Panc1 (cell line): ENCODE data around the gene ZNF664. TPM values are rescaled to one million over a fixed set of nuclear protein-coding genes. Genes with fewer than 3 reads are reported as not detected.

ENCODE experiments used
- ATAC-seq: fragments of 200-7000 bp; cut with Tn5 transposase; 2 replicates; pipeline ENCODE4 v1.9.1; 2020; ENCODE audit warnings: mild to moderate bottlenecking, moderate library complexity
- BruUV-seq: library from RNA; stranded (reverse); fragments of 400-500 nt; replicated peaks from 2 replicates; lab custom pipeline; 2021; lab: Mats Ljungman, UMichigan
- CTCF ChIA-PET: fragments of 300-600 bp; sonication (Branson Sonifier 250); formaldehyde crosslinking; loops from one replicate; lab custom pipeline; 2022; ENCODE audit warnings: antibody characterized with exemption; lab: Charles Lee
- POLR2A ChIA-PET: fragments of 300-600 bp; sonication (Branson Sonifier 250); formaldehyde crosslinking; loops from one replicate; lab custom pipeline; 2022; ENCODE audit warnings: antibody characterized with exemption; lab: Charles Lee
- DNase-seq: peaks from one replicate; pipeline ENCODE4 v3.0.0-alpha.2; 2010; ENCODE audit warnings: low read depth, low spot score
- H3K27ac ChIP-seq: 2 replicates; pipeline ENCODE4 v1.5.1; 2011; ENCODE audit warnings: mild to moderate bottlenecking, low read length, inconsistent platforms
- H3K27me3 ChIP-seq: fragments of 200-500 bp; sonication (Bioruptor generic); 2 replicates; pipeline ENCODE4 v1.6.0; 2014; ENCODE audit warnings: low read length, inconsistent platforms; ENCODE audit not compliant: control insufficient read depth, insufficient read depth
- H3K36me3 ChIP-seq: fragments of 200-500 bp; sonication (Bioruptor generic); 2 replicates; pipeline ENCODE4 v1.5.1; 2014; ENCODE audit warnings: inconsistent platforms, mild to moderate bottlenecking, low read length, moderate library complexity; ENCODE audit not compliant: control insufficient read depth, insufficient read depth
- H3K4me1 ChIP-seq: 2 replicates; pipeline ENCODE4 v1.5.1; 2011; ENCODE audit warnings: inconsistent platforms, mild to moderate bottlenecking, low read length, moderate library complexity; ENCODE audit not compliant: control insufficient read depth, insufficient read depth
- H3K4me3 ChIP-seq, 2 experiments: 2 replicates each; pipeline ENCODE4 v1.5.1; 2011 to 2012; ENCODE audit warnings: low read depth in 2 of 2, low read length in 2 of 2, mild to moderate bottlenecking in 2 of 2, inconsistent platforms in 1 of 2, moderate library complexity in 1 of 2
- H3K9me3 ChIP-seq: fragments of 200-500 bp; sonication (Bioruptor generic); 2 replicates; pipeline ENCODE4 v1.5.1; 2014; ENCODE audit warnings: low read depth, mild to moderate bottlenecking, inconsistent platforms, low read length, moderate library complexity; ENCODE audit not compliant: control insufficient read depth, insufficient read depth
- CTCF ChIP-seq: fragments of 450-650 bp; IDR thresholded peaks from 2 replicates; pipeline ENCODE4 v1.5.1; 2017; ENCODE audit warnings: mild to moderate bottlenecking
- POLR2AphosphoS5 ChIP-seq: IDR thresholded peaks from 2 replicates; pipeline ENCODE4 v1.6.1; 2012; ENCODE audit warnings: mild to moderate bottlenecking, low read depth, low read length, moderate library complexity
- REST ChIP-seq, 2 experiments: IDR thresholded peaks; 2 replicates each; pipeline ENCODE4 v1.6.1; 2011 to 2012; ENCODE audit warnings: low read depth in 2 of 2, control low read depth in 1 of 2, low read length in 1 of 2, mild to moderate bottlenecking in 1 of 2, moderate library complexity in 1 of 2; ENCODE audit not compliant: insufficient read depth in 1 of 2
- SIN3A ChIP-seq: IDR thresholded peaks from 2 replicates; pipeline ENCODE4 v1.6.1; 2012; ENCODE audit warnings: low read depth, mild to moderate bottlenecking, low read length, moderate library complexity, borderline replicate concordance; ENCODE audit not compliant: insufficient read depth
- TCF7L2 ChIP-seq: IDR thresholded peaks from 2 replicates; pipeline ENCODE4 v1.6.1; 2011; ENCODE audit warnings: mild to moderate bottlenecking, low read depth, low read length, inconsistent platforms
- in situ Hi-C: cut with HindIII; loops from 2 replicates; pipeline ENCODE4 v1.10.0; 2016; ENCODE audit warnings: low sequenced_read_pairs, low pct_unique_long_range_greater_than_20kb
- intact Hi-C: fragments of 100-400 bp; cut with micrococcal nuclease; formaldehyde crosslinking; loops from one replicate; pipeline ENCODE4 v1.10.0; 2022; ENCODE audit not compliant: unreplicated experiment
- total RNA-seq: library from RNA; stranded (reverse); gene quantifications from one replicate; pipeline ENCODE4 v1.2.1, GENCODE V29; 2021; ENCODE audit not compliant: unreplicated experiment

Gene ZNF664
- total RNA-seq, 1 experiment from 2014 or later: 115 TPM

DNA sequence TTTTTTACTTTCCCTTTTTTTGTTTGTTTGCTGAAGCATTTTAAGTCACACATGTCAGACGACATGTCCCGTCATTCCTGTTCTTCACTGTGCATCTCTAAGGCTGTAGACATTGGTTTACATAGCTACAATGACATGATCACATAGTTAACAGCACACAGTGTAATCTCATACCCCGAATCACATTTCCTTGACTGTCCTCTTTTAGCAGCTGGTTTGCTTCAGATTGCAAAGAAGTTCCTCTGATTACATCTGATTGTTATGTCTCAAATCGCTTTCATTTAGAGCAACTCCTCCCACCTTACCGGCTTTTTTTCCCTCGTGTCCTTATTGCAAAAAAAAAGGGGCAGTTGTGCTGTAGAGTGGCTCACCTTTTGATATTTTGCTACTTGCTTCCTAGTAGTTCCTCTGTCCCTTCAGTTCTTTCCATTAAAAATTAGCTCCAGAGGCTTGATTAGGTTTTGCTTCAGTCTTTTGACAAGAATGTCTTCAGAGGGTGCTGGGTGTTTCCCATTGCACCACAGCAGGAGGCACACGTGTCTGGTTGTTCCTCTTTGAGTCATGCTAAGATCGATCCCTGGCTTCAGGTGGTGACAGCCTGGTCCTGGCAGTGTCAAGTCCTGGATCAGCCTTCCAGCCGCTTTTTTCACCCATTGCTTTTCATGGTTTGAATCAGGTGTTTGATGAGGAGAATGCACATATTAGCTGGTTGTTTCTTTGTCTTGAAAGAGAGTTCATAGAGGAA is 35.0 kb downstream of the ZNF664 start:
- CTCF ChIA-PET: no interaction called here
- no peaks in the 10 kb centered on the region for H3K4me1 ChIP-seq
- H3K27ac ChIP-seq: no peak overlapping the region
- BruUV-seq: no TSS peak
- no peaks in the 10 kb centered on the region for H3K9me3 ChIP-seq
- ATAC-seq (no peak), DNase-seq (no peak)
- H3K27me3 ChIP-seq: no peaks in the 10 kb centered on the region
- intact Hi-C loops: no loop called here
- no peak overlapping the region for H3K4me3 ChIP-seq
- no peak for TF ChIP-seq CTCF
- TF ChIP-seq REST (IDR thresholded peaks at IDR 0.05; ENCODE audit: insufficient read depth in 1 of 2, low read depth in 2 of 2, low read length in 1 of 2): no peak
- no peak for TF ChIP-seq POLR2AphosphoS5
- no peak for TF ChIP-seq TCF7L2
- no peak for TF ChIP-seq SIN3A
- peaks cover 24% of the 10 kb centered on the region for H3K36me3 ChIP-seq
- in situ Hi-C loops: no loop called here
- POLR2A ChIA-PET: no interaction called here

- intact Hi-C loops (no loop called here), in situ Hi-C loops (no loop called here)
- Histone ChIP-seq H3K4me3 (no peak overlapping the region), H3K27ac (no peak overlapping the region), H3K4me1 (no peaks in the 10 kb centered on the region), H3K27me3 (no peaks in the 10 kb centered on the region), H3K36me3 (peaks cover 28% of the 10 kb centered on the region), H3K9me3 (no peaks in the 10 kb centered on the region)
- BruUV-seq: no TSS peak
- TF ChIP-seq CTCF: no peak
- ATAC-seq (no peak), DNase-seq (no peak)
- CTCF ChIA-PET: no interaction called here
- POLR2A ChIA-PET: no interaction called here
Observed at GRCh38 chr12:124008595-124008994, 35.6 kb downstream of the ZNF664 start.
